ENCODE measurements around the gene SCAPER.

GRCh38 chr15:76637166-76637565 is 268.0 kb downstream of the SCAPER start:
- no peak for TF ChIP-seq CTCF (IDR thresholded peaks at IDR 0.05; ENCODE audit: insufficient read depth, low read length)
- no peak for TF ChIP-seq POLR2AphosphoS5 (IDR thresholded peaks at IDR 0.05; ENCODE audit: low read depth)
- no peak for TF ChIP-seq SPI1 (IDR thresholded peaks at IDR 0.05; ENCODE audit: borderline replicate concordance, low read depth)
- no peak for TF ChIP-seq REST (IDR thresholded peaks at IDR 0.05; ENCODE audit: insufficient replicate concordance, low read depth)

All from HL-60 (cell line).